Limb (tissue), 2 donors: Measurements from ENCODE around the gene TSPAN9.

Experiments used
- DNase-seq, 2 donors: peaks; one replicate each; pipeline ENCODE4 v3.0.0-alpha.2; 2016; ENCODE audit errors: extremely low spot score in 2 of 2

TSPAN9 gene

DNA sequence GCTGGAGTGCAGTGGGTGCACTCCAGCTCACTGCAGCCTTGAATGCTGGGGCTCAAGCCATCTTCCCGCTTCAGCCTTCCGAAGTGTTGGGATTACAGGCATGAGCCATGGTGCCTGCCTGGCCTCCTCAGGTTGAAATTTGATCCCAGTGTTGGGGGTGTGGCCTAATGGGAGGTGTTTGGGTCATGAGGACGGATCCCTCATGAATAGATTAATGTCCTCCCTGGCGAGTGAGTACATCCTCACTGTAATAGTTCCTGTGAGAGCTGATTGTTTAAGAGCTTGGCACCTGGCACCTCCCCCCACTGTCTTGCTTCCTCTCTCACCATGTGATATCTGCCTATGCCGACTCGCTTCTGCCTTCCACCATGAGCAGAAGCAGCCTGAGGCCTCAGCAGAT, 84.7 kb downstream of the TSPAN9 start:
- DNase-seq: no peak

DNA sequence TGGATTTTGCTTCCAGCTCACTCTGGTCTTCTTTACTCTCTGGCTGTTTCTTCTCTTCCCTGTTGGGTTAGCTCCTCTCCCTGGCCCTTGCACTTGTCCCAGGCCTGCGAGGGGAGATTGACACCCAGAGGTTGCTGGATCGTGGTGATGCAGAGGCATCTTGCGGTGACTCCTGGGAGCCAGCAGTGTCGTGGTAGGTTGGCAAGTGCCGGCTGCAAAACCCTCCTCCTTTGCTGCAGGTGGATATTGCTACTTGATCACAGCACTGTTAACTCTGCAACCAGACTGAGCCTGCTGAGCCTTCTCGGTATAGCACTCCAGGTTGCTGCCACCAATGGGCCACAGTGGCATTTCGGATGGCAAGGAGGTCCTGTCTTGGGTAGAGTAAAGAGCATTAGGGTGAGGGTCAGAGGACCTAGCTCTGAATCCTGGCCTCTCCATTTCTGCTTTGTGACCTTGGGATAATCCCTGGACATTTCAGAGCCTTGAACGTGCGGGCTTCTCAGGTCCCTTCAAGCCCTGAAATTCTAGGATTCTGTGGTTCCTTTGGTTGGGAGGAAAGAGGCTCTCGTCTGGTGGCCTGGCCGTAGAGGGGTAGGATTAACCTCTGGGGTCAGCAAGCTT, 87.4 kb downstream of the TSPAN9 start:
- DNase-seq: no peak

DNA sequence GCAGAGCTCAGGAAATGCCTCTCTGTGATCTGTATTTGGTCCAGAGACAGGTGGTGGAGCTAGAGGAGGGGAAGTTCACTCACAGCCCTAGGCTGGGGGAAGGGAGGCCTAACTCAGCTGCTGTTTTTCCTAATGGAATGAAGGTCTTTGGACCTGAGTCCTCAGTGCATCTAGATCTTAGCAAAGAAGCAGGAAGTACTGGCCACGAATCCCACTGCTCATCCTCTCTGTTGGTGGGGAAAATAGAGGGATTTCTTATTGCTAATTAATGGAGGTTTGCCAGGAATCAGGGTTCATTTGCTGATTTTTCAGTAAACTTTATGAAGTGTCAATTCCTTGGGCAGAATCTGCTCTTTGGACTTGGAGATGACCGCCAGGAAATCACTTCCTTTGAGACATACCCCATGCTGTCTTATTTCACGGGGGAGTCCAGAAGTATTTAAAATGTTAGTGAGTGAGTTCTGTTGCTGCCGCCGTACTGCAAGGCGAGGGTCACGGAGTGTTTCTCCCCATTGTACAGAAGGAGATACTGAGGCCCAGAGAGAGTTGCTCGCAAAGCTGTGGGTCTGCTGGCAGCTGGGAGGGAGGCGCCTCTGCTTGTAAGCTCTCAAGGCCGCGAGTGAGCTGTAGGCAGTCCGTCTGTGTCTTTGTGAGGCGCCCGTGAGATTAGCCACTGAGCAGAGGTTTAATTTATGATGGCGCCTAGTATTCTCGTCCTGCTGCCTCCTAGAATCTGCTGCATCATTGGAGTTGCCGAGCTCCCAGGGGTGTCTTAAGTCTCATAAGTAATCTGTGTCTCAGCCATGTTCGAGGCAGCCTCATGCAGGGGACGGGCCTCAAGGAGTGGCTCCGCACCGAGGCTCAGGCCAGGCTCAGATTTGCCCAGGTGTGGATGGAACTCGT, 88.2 kb downstream of the TSPAN9 start:
- no peak for DNase-seq

DNA sequence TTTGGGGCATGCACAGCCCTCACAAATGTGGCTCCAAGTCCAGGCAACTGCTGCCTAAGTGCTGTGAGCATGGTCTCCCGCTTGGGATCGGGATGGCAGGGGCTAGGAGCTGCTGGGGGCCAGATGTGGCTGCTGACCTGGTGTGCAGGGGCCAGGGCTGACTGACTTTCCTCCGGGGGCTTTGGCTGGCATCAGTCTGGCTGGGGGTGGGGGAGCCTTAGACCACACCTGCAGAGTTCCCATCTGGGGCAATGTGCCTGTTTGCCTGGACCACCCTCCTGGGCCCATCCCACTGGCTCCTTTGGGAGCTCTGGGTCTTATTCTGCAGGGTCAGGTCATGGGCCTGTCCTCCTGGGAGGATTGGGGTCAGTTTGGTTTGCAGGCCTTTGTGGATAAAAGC, 90.5 kb downstream of the TSPAN9 start:
- no peak for DNase-seq

DNA sequence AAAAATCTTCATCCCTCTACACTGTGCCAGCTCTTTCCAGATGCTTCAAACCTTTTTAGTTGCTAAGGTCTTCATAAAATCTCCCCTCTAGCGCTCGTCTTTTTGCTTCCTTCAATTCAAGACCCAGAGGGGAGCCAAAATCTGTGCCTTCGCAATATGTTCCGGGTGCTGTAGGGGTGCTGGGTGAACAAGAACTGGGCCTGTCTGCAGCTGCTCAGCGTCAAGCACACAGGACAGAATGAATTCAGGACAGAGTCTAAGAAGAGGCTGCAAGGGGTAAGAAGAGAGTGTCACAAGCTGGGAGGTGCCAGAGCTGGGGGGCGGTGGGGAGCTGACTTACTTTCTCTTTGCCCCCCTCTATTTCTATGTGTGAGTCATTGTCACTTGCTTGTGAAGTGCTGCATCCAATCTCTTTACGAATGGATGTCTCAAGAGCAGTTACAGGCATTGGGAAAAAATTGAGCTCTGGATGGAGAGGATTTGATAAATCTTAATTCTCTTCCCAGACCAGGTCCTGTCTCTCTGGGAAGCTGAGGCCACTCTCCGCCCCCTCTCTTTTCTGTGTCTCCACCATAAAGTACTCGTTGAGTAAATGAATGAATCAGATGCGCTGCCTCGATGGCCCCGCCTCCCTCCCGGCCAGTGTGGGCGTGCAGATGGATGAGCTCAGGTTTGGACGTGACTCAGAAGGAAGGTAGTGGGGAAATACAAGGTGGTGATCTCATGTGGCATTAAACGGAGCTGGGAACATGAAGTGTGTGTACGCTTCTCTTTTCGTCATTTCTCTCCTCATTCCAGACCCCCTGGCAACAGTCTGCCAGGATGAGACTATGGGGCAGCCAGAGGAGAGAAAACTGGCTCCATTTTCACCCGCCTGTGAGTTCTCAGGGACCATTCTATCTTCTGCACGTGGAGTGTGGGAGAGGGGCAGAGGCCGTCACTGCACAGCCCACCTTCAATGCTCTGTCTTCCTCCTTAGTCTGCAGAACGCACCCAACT, 91.3 kb downstream of the TSPAN9 start:
- no peak for DNase-seq

DNA sequence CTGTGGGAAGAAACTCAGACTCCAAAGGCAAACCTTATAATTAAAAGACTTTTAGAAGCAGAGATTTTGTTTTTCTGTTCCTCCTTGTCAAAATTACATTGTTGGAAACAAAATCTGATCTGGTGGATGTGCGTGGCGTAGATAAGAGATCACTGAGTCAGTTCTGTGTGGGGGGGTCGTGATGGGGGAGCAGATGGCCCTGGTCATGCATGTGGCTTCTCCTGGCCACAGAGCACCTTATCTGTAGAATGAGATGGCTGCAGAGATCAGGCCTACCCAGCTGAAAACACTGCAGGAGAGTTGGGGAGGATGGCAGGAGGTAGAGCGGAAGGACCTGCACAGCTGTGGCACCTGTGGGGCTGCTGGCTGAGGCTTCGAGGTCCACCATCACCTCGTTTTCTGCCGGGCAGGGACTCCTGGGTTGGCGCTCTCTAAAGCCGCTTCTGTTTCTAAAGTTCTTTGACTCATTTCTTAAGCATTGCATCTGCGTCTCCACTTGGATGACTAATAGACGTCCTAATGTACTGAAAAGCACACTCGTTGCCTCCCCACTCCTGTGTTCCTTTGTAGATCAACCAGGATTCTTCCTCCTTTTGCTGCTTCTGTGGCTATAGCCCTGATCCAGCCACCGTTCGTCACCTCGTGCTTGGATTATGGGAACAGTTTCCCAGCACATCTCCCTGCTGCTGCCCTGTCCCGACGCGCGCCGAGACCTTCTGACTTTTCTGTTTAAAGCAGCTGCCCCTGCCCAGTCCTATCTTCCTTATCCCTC, 93.4 kb downstream of the TSPAN9 start:
- DNase-seq: no peak

DNA sequence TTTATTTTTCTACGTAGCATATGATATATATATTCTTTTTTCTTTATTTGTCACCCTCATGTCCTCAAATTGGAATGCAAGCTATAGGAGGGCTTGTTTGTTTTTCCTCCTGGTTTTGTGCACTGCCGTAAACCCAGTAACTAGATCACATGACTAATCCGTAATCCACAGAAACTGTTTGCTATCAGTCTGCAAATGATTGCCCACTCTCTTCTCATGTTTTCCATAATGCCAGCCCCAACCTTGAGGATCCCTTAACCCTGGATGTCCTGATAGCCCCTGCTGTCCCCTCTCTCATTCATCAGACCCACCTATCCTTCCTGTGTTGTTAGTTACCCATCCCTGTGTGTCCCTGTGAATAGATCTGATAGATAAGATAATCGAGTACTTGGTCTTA, 94.0 kb downstream of the TSPAN9 start:
- DNase-seq: no peak

DNA sequence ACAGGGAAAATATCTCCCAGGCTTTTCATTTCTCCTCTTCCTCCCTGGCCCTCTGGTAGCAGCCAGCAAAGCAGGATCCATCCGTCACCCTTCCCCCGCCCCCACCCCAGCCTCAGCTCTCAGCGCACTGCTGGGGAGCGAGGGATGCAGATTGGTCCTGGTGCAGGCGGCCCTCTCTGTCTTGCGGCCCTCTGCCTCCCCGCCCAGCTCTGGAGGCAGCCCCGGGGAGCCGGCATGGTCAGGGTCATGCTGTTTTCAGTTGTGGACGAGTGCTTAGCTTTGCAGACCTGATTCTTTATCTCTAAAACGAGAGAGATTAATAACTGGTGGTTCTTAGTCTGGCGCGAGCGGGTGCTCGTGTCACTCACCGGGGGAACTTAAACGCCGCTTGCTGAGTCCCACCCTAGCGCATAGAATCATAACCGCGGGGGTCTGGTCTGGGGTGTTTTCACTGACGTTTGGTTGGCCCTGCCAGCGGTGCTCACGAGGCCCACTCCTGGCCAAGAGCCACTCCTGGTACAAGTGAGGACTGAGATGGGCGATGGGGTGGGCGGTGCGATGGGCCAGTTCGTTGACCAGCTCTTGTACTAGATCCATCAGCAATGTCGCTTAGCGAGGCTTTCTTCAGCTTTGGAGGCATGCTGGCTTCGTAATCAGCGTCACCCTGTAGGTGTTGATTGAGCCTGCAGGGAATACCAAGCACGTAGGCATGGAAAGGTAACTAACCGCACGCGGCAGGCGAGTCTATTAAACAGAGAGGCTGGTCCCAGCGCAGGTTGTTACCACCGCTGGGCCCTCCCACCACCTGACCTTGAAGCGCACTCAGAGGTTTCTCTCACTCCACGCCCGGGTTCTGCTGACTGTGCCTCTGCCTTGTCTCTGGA, 95.2 kb downstream of the TSPAN9 start:
- no peak for DNase-seq

DNA sequence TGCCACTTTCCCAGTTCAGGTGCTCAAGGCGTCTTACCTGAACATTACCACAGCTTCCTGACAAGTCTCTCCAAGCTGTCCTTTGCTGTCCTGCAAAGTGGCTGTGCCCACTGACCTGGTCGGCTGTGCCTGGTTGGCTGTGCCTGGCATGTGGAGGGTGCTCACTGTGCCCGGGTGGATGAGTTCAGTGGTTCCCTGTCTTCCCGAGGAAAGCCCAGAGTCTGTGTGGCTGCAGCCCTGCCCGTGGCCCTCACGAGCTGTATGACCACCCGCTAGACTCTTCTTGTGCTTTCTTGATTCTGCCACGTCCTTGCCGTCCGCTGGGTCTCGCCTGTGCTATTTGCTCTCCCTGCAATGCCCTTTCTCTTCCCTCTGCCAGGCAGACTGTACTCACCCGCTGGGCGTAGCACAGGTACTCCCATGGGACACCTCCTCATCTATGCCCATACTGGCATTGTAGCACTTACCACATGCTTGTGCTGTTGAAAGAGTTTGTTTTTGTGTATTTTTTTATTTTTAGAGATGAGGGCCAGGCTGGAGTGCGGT, 95.9 kb downstream of the TSPAN9 start:
- no peak for DNase-seq

DNA sequence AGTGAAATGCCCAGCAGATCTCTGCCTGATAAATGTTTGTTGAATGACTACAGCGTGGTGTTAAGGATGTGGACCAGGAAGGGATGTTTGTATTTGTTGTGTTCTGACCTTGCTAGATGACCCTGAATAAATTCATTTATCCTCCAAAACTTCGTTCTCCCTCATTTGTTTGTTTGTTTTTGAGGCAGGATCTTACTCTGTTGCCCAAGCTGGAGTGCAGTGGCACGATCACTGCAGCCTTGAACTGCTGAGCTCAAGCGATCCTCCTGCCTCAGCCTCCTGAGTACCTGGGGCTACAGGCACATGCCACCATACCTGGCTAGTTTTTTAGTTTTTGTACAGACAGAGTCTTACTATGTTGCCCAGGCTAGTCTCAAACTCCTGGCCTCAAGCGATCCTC, 96.7 kb downstream of the TSPAN9 start:
- no peak for DNase-seq

DNA sequence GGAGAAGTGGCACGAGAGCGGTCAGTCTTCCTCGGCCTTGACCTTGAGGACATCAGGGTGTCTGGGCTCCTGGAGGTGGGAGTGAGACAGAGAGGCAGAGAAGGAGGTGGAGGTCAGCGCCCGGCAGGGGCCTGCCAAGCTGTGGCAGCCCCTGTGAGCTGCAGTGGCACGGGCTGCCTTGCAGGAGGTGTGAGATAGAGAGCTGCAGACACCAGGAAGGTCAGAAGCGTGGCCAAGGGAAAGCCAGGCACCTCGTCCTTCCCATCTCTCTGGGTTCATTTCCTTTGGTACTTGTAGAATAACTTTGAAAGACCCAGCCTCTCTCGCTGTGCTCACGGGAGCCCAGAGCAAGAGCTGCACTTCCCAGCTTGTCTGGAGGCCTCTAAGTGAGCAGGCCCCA, 98.1 kb downstream of the TSPAN9 start:
- DNase-seq: no peak

DNA sequence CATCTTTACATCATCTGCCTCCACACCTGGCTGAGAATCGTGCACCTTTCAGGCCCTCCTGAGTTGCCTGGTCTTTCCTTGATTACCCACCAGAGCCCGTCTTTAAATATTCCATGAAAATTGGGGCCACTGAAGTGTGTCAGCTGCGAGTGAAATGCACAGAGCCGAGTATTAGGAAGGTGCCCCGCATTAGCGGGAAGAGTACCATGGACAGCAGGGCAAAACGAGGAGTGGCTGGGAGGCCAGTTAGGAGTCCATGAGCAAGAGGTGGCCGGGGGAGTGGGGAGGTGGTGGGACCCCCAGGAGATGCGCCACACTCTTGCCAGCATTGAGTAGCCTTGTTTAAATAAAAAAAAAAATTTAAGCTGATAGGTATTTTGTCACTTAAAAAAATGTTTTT, 99.6 kb downstream of the TSPAN9 start:
- no peak for DNase-seq

DNA sequence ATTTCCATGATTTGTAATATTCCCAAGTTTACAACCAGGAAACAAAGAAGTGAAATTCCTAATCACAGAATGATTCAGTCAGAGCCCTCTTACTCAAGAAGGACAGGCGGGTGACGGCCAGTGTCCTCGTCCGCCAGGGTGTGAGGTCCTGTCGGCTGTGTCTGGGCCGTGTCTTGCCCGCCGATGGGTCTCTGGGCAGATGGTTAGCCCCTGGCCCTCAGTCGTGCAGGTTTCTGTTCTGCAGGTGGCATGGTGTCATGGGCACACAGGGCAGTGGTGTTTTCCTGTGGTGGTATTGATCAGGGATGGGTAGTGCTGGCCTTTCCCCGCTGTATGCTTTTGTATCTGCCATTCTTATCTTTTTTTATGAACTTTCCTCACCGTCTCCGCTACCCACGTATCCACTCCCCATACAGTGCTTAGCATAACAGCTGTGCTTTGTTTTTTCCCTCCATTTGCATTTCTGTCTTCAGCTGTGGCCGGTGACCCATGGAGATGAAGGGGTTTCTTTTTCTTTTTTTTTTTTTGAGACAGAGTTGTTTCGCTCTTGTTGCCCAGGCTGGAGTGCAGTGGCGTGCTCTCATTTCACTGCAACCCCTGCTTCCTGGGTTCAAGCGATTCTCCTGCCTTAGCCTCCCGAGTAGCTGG, 100.7 kb downstream of the TSPAN9 start:
- DNase-seq: no peak

DNA sequence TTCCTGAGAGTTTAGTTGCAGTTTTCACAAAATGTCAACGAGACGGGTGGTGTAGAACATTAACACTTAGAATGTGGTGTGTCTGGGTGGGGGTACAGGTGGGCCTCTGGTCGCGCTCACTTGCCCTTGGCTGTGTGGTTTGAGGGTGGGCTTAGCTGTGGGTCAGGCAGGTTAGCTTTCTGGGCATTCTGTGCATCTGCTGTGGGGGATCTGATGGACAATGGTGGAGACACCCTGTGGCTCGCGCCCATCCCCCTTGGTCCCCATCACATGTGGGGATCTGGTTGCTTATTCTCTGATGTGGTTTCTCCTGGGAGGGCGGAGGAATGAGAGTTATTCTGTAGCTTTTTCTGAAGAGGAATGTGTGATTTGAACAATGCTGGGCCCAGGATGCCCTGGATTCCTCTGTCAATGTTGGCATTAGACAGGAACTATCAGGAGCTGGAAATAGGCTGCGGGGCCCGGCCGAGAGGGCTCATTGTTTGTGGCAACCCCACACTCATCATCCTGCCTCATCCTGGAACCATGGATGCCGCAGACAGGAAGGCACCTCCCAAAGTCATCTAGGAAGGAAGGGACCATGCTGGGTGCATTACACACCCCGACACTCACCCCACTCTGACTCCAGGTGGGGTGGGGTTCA, 101.6 kb downstream of the TSPAN9 start:
- DNase-seq: no peak

DNA sequence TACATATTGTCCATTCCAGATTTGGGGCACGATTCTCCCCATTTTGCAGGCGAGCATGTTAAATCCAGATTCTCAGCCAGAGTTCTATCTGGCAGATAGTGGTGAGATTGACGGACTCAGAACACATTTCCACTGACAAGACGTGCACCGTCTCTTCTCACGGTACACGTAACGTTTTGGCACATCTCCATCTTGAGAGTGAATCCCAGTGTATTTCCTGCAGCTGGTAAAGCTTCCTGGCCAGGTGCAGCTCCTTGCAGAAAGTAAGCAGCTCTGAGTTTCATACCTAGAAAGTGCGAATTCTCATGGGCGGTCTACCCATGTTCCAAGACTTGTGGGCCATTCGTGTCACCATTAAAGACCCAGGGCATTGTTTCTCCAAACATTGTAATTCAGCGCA, 102.6 kb downstream of the TSPAN9 start:
- no peak for DNase-seq

DNA sequence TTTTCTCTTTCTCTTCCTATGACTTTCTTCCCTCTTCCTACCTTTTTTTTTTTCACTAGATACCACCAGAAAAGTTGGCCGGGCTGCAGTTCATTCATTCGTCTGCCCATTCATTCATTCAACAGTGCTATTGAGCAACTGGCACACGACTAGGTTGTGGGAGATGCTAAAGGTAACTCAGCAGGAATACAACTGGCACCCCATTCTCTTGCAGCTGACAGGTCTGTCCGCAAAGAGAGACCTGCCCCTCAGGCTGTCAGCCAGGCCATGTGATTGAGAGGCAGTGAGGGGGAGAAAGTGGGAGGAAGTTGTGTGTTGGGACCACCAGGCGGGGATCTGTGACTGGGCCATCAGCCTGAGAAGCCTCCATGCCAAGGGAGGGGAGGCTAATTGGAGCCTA, 105.2 kb downstream of the TSPAN9 start:
- no peak for DNase-seq

DNA sequence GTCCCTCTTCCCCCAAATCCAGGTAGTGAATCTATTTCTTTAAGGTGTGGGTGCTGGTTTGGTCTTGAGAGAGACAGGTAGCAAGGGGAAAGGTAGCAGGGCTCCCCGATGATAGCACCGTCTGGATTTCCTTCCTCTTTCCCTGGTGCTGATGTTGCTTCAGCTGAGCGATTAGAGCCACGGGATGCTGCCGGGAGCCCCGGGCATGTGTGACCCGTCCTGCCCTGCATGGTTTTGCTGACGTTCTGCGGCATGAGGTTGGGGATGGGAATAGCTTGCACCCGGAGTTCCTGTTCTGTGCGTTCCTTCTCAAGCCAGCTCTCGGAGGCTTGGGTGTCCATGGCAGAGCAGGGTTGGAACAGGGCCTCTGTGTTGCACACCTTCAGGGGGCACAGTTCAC, 107.3 kb downstream of the TSPAN9 start:
- no peak for DNase-seq

DNA sequence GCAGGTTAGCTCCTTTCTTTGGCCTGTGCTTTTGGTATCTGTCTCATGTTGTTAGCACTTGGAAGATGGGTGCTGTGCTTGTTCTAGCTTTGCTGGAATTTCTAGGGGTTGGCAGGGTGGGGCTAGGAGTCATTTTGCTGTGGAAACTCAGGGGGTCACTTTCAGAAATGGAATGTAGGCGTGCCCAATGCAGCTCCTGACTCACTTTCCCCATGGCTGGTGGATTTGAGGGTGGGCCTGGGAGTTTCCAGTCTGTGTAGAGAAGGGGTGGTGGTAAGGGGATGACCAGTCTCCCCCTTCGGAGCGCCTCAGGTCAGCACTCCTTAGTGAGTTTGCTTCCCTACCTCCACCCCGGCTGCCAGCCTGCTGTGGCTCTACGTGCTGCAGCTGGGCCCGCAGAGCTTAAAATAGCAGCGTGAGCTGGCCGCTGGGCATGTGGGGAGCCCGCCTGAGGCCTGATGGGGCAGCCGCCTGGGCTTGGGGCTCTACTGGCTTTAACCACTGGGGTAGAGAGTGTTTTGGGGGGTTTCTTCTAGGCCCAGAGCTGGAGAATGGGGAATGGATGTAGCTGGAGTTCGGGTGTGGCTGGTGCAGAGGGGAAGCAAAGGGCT, 108.2 kb downstream of the TSPAN9 start:
- no peak for DNase-seq
